T-helper 2 cell treated with Interferon-gamma antibody and Interleukin-4, amounts not matched to agents 5 μg/mL and 100 μg/mL, for 36 hours (primary cell): Measurements from ENCODE around the gene ARAP1.

Experiments
- DNase-seq: peaks from one replicate; pipeline ENCODE4 v3.0.0; 2021; ENCODE audit warnings: low spot score
- H3K27ac Mint-ChIP-seq: one replicate; pipeline ENCODE4 v1.8.0; 2021; ENCODE audit warnings: mild to moderate bottlenecking, mixed read lengths
- H3K27me3 Mint-ChIP-seq: one replicate; pipeline ENCODE4 v1.8.0; 2021; ENCODE audit warnings: low read depth, mixed read lengths
- H3K36me3 Mint-ChIP-seq: one replicate; pipeline ENCODE4 v1.8.0; 2021; ENCODE audit warnings: low read depth, mixed read lengths
- H3K4me1 Mint-ChIP-seq: one replicate; pipeline ENCODE4 v1.8.0; 2021; ENCODE audit warnings: low read depth, mixed read lengths
- H3K4me3 Mint-ChIP-seq: one replicate; pipeline ENCODE4 v1.8.0; 2022; ENCODE audit warnings: mild to moderate bottlenecking, moderate library complexity, mixed read lengths
- H3K9me3 Mint-ChIP-seq: one replicate; pipeline ENCODE4 v1.8.0; 2021; ENCODE audit warnings: mixed read lengths

Gene ARAP1

GRCh38 chr11:72670041-72670440 is 82.2 kb downstream of the ARAP1 start:
- no peak overlapping the region for H3K27ac Mint-ChIP-seq
- peaks cover 8% of the 10 kb centered on the region for H3K9me3 Mint-ChIP-seq
- no peaks in the 10 kb centered on the region for H3K36me3 Mint-ChIP-seq
- H3K27me3 Mint-ChIP-seq, result peaks cover 42% of the 10 kb centered on the region
- peaks cover 6% of the 10 kb centered on the region for H3K4me1 Mint-ChIP-seq
- DNase-seq, result no peak
- H3K4me3 Mint-ChIP-seq, result no peak overlapping the region

GRCh38 chr11:72669527-72669926 is 82.7 kb downstream of the ARAP1 start:
- Mint-ChIP-seq H3K4me3 (no peak overlapping the region), H3K9me3 (peaks cover 8% of the 10 kb centered on the region), H3K27ac (no peak overlapping the region), H3K36me3 (no peaks in the 10 kb centered on the region), H3K4me1 (peaks cover 6% of the 10 kb centered on the region), H3K27me3 (peaks cover 37% of the 10 kb centered on the region)
- DNase-seq, result peak; percentile 10

GRCh38 chr11:72668629-72669347 is 83.4 kb downstream of the ARAP1 start:
- Mint-ChIP-seq H3K4me1 (peaks cover 6% of the 10 kb centered on the region), H3K9me3 (peaks cover 8% of the 10 kb centered on the region), H3K36me3 (no peaks in the 10 kb centered on the region), H3K27me3 (peaks cover 30% of the 10 kb centered on the region), H3K4me3 (no peak overlapping the region), H3K27ac (no peak overlapping the region)
- peak; percentile 88 for DNase-seq

GRCh38 chr11:72665911-72666472 is 86.2 kb downstream of the ARAP1 start:
- H3K27ac Mint-ChIP-seq, result no peak overlapping the region
- no peak overlapping the region for H3K4me3 Mint-ChIP-seq
- peaks cover 8% of the 10 kb centered on the region for H3K9me3 Mint-ChIP-seq
- peaks cover 13% of the 10 kb centered on the region for H3K27me3 Mint-ChIP-seq
- peaks cover 6% of the 10 kb centered on the region for H3K4me1 Mint-ChIP-seq
- DNase-seq, result no peak
- H3K36me3 Mint-ChIP-seq, result no peaks in the 10 kb centered on the region

- Mint-ChIP-seq H3K27ac (no peak overlapping the region), H3K4me3 (no peak overlapping the region), H3K27me3 (peaks cover 9% of the 10 kb centered on the region), H3K9me3 (peaks cover 1% of the 10 kb centered on the region), H3K36me3 (no peaks in the 10 kb centered on the region), H3K4me1 (no peaks in the 10 kb centered on the region)
- DNase-seq, result no peak
Measured at GRCh38 chr11:72662036-72662435, 90.2 kb downstream of the ARAP1 start.

- Mint-ChIP-seq H3K36me3 (no peaks in the 10 kb centered on the region), H3K4me3 (no peak overlapping the region), H3K27ac (no peak overlapping the region), H3K4me1 (no peaks in the 10 kb centered on the region), H3K27me3 (peaks cover 8% of the 10 kb centered on the region), H3K9me3 (no peaks in the 10 kb centered on the region)
- DNase-seq, result no peak
Measured at GRCh38 chr11:72661486-72661885, 90.7 kb downstream of the ARAP1 start.

- Mint-ChIP-seq H3K9me3 (no peaks in the 10 kb centered on the region), H3K27ac (no peak overlapping the region), H3K4me3 (no peak overlapping the region), H3K27me3 (peaks cover 8% of the 10 kb centered on the region), H3K4me1 (no peaks in the 10 kb centered on the region), H3K36me3 (no peaks in the 10 kb centered on the region)
- DNase-seq, result no peak
Measured at GRCh38 chr11:72658989-72659640, 93.1 kb downstream of the ARAP1 start.

- Mint-ChIP-seq H3K4me3 (no peak overlapping the region), H3K27ac (no peak overlapping the region), H3K4me1 (no peaks in the 10 kb centered on the region), H3K36me3 (no peaks in the 10 kb centered on the region), H3K9me3 (no peaks in the 10 kb centered on the region), H3K27me3 (peaks cover 8% of the 10 kb centered on the region)
- DNase-seq, result no peak
Measured at GRCh38 chr11:72657411-72658100, 94.7 kb downstream of the ARAP1 start.

GRCh38 chr11:72655896-72656464 is 96.2 kb downstream of the ARAP1 start:
- Mint-ChIP-seq H3K27me3 (peaks cover 5% of the 10 kb centered on the region), H3K4me3 (no peak overlapping the region), H3K36me3 (no peaks in the 10 kb centered on the region), H3K9me3 (no peaks in the 10 kb centered on the region), H3K4me1 (no peaks in the 10 kb centered on the region), H3K27ac (no peak overlapping the region)
- no peak for DNase-seq

GRCh38 chr11:72655014-72655413 is 97.2 kb downstream of the ARAP1 start:
- DNase-seq, result no peak
- H3K4me1 Mint-ChIP-seq, result no peaks in the 10 kb centered on the region
- no peaks in the 10 kb centered on the region for H3K9me3 Mint-ChIP-seq
- H3K27me3 Mint-ChIP-seq, result peaks cover 2% of the 10 kb centered on the region
- no peaks in the 10 kb centered on the region for H3K36me3 Mint-ChIP-seq
- no peak overlapping the region for H3K27ac Mint-ChIP-seq
- H3K4me3 Mint-ChIP-seq, result no peak overlapping the region

- Mint-ChIP-seq H3K27ac (no peak overlapping the region), H3K36me3 (no peaks in the 10 kb centered on the region), H3K27me3 (no peaks in the 10 kb centered on the region), H3K9me3 (no peaks in the 10 kb centered on the region), H3K4me3 (no peak overlapping the region), H3K4me1 (no peaks in the 10 kb centered on the region)
- no peak for DNase-seq
Measured at GRCh38 chr11:72653649-72654048, 98.6 kb downstream of the ARAP1 start.

- H3K9me3 Mint-ChIP-seq, result no peaks in the 10 kb centered on the region
- H3K27me3 Mint-ChIP-seq, result no peaks in the 10 kb centered on the region
- H3K4me1 Mint-ChIP-seq, result no peaks in the 10 kb centered on the region
- DNase-seq, result no peak
- H3K27ac Mint-ChIP-seq, result no peak overlapping the region
- no peaks in the 10 kb centered on the region for H3K36me3 Mint-ChIP-seq
- H3K4me3 Mint-ChIP-seq, result no peak overlapping the region
Measured at GRCh38 chr11:72652873-72653630, 99.2 kb downstream of the ARAP1 start.

- Mint-ChIP-seq H3K27me3 (no peaks in the 10 kb centered on the region), H3K4me3 (no peak overlapping the region), H3K9me3 (no peaks in the 10 kb centered on the region), H3K27ac (no peak overlapping the region), H3K4me1 (no peaks in the 10 kb centered on the region), H3K36me3 (no peaks in the 10 kb centered on the region)
- no peak for DNase-seq
Measured at GRCh38 chr11:72652133-72652532, 100.1 kb downstream of the ARAP1 start.
